ENCODE measurements around the gene MAPK8IP2.
"Not testable (repeated sequence)": the region's sequence is repeated elsewhere in the genome, so short reads cannot be mapped to it uniquely, and the experiment has no call there.

The MAPK8IP2 gene

DNA sequence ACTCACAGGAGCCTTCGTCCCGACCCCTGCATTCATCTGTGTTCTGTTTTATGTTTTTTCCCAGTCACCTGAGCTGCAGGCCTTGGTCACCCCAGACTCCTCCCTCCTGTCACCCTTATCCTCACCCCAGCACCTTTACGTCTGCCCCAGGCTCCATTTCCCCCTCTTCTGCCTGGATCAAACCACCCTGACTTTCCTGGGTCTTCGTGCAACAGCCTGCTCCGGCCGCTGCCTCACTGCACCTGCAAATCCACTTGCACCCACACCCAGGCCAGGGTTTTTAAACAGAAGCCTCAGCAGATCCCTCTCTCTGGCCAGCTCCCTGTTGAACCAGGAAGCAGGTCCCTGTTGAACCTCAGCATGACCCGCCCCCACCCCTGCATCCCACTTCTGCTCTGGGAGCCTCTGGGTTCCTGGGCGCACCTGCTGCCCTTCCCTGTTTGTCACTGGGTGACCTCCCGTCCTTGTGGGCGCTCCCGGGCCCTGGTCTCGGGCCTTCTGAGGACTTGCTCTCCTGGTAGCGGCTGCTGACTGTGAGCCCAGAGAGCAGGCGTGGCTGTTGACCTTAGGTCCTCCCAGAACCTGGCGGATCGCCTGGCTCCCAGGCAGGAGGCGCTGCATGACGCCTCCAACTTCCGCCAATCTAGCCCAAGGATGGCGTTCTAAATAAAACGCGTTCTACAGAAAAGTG is 12.8 kb downstream of the MAPK8IP2 start:
- DNase-seq = peak in 1 of 14 donors; percentile 65

DNA sequence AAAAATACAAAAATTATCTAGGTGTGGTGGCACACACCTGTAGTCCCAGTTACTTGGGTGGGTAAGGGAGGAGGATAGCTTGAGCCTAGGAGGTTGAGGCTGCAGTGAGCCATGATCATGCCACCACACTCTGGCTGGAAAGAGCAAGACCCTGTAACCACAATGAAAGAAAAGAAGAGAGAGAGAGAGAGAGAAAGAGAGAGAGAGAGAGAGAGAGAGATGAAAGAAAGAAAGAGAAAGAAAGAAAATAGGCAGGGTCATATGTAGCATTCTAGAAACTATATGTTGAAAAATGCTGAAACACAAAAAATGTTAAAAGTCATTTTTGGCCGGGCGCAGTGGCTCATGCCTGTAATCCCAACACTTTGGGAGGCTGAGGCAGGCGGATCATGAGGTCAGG is 13.7 kb downstream of the MAPK8IP2 start:
- DNase-seq = not testable (repeated sequence)

DNA sequence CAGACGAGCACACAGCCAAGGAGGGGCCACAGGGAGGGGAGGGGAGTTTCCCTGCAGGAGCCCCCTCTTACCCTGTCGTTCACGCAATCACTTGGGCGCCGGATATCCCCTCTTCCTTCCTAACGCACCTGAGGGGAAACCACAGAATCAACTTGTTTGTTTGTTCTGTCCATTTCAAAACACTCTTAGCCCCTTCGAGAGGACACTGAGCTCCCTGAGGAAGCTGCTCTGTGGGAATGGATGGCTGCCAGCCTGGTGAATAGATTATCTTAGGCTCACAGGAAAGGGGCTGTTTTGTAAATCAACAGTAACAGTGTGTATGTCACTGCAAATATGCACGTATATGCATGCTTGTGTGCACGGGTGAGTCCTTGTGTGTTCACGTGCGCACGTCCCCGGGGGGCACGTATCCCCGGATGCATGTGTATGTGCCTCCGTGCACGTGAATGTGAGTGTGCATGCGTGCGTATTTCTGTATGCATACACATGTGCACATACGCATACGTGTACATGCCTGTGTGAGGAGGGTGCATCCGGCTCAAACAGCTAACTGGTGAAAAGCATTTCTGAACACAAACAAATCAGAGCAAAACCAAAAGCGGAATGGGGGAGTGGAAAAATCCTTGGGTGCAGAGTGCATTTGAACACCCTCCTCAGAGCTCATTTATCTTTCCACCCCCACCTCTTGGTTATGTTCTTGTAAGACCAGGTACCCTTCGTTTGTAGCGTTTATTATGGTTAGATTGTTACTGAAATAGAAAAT is 20.2 kb downstream of the MAPK8IP2 start:
- DNase-seq = peak in 6 of 14 donors; percentile 19 to 78 (median 48)

DNA sequence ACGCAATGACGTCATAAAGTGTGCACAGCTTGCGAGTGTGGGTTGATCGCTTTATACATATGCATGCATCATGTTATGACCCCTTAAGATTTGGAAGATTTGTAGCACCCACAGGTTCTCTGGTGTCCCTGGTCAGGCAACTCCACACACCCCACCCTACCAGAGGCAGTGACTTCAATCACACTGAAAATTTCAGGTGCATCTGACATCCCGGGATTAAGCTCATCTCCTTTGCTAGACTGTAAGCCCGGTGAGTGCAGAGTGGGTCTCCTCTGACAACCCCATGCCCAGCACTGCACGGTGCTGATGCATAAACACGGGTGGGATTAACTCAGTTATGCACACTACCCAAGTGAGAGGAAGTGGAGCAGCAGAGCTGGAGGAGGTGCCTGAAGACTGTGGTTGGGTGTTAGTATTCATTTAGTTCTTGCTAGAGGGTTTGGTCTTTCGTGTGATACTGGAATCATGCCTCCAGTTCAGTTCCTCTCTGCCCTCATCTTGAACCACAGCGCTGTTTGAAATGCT is 20.8 kb downstream of the MAPK8IP2 start:
- no peak for DNase-seq

DNA sequence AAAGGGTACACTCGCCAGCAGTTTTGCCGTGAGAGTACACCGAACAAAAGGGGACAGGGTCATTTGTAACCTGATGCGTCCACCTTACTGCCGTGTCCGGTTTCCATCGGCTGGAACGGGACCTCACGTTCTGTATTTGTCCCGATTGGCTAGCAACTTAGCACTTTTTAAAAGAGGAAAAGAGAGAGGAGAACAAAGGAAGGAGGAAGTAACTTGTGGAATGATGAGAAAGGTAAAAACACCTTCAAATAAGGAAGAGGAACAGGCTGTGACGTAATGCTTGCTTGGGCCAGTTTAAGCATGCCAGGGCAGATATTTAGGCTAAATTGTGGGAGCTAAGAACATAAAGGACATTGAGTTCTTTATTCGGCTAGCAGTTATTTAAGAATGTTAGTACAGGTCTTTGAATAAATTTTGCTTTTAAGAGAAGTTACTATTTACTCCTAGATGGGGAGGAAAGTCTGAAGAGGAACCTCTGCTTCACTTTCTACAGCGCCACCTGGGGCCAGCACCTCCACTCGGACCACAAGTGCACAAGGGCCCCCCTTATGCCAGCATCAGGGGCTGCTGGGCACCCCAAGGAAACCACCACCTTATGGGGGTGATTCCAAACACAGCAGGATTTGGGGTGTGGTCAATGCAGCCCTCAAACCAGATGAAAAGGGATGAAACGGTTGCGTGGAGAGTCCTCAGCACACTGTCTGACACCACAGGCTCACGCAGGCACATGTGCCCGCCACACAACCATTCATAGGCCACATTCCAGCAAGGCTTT is 21.5 kb downstream of the MAPK8IP2 start:
- no peak for DNase-seq

DNA sequence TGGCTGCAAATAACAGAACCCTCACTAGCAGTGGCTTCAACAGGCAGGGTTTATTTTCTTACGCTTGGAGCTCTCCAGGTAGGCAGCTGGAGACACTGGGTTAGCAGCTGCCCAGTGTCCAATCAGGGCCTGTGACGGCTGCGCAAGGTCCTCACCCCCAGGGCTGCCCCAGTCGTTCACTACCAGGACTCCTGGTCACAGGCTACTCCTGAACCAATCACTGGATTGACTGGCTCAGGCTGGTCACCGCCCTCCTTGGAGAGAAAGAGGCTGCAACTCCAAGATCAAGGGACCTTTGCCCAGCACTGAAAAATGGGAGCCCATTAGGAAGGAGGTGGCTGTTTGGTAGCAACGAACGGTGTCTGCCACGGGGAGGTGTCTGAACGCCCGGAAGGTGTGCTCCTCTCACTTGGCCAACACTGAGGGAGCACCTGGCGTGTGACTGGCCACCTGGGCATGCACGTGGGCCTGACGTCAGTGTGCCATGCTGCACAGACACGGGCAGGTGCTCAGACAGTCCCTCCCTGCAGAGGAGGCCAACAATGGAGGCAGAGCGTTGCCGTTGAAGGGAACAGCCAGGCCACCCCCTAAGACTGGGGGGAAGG is 22.2 kb downstream of the MAPK8IP2 start:
- peak in 1 of 14 donors; percentile 92 for DNase-seq

DNA sequence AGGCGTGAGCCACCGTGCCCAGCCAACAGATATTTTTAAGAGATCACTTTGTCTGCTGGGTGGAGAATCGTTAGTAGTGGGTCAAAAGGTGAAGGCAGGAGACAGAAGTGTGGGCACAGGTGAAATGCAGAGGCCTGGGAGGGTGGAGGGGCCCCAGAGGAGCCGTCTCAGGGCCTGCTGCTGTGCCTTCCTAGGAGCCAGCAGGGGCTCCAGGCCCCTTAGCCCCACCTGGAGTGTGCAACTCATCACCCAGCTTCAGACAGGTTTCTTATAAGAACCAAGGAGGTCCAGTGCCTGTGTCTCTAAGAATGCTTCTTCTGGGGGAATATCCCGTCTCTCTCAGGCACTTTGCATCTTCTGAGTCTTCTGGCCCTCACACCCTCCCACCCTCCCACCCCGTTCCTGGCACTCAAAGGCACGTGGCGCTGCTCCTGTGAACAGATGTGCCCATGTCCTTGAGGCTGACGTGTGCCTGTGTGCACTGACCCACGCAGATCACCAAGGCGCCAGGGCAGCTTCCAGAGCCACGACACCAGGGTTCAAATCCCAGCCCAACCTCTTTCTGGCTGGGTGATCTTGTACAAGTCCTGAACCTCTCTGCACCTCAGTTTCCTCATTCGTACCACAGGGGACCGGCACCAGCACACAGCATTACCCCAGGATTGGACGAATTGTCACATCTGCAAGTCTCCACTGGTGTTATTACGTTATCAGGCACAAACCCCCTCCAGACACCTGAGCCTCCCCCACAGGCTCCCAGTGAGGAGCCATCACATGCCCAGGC is 23.9 kb downstream of the MAPK8IP2 start:
- DNase-seq = no peak

DNA sequence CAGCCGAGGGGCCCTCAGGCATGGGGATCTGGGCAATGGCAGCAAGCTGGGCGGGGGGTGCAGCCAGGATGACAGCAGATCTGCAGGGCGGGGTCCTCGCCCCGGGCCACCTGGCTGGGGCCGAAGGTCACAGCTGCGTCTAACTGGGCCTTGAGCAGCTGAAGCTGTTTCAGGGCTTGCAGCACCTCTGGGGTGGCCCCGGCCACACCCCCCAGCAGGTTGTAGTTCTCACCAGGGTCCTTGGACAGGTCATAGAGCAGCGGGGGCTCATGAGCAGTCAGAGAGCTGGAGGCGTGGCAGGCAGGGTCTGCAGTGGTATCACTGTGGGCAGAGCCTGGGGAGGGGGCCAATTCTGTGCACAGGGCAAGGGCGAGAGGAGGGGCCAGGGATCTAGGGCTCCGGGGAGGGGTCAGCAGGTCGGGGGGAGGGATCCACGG is 24.6 kb downstream of the MAPK8IP2 start:
- DNase-seq = no peak

DNA sequence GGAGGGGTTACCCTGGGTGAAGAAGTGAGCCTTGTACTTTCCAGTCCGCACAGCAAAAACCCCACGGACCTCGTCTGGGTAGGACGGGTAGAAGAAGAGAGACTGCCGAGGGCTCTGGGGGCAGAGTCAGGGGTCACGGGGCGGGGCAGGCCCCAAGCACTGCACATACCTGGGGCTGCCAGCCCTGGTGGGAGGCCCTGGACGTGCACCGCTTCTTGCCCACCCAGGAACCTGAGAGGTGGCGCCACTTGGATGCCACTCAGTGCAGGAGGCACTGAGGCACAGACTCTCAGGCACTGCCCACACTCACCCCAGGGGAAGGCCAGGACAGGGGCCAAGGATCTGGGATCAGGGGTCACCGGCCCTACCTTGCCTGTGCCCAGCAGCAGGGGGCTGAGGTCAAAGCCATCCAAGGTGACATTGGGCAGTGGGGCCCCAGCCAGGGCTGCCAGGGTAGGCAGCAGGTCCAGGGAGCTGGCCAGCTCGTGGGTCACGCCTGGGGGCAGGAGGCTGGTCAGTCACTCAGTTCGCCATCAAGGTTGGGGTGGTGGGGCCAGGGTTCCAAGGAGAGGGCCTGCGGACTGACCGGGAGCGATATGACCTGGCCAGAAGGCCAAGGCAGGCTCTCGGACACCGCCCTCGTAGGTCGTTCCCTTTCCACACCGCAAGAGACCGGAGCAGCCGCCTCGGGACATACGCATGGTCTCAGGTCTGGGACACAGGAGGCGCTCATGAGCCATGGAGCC is 25.1 kb downstream of the MAPK8IP2 start:
- no peak for DNase-seq

DNA sequence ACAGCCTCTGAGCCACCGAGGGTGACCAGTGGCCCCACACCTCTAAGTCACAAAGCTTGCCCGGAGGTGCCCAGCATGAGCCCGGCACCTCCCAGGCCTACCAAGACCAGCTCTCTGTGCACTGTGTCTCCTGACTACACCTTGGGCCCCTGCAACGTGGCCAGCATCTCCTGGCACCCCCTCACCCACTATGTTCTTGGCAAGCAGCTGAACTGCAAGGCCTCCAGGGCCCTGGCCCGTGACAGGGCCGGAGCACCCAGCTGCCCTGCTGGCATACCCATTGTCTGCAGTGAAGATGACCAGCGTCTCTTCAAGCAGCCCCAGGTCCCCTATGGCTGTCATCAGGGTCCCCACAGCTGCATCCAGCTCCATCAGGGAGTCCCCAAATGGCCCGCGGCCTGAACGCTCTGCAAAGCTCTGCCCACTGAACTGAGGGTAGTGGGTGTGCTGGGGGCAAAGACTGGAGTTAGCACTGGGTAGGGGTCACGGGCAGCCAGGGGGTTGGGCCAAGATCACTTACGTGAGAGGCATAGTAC is 25.8 kb downstream of the MAPK8IP2 start:
- no peak for DNase-seq

DNA sequence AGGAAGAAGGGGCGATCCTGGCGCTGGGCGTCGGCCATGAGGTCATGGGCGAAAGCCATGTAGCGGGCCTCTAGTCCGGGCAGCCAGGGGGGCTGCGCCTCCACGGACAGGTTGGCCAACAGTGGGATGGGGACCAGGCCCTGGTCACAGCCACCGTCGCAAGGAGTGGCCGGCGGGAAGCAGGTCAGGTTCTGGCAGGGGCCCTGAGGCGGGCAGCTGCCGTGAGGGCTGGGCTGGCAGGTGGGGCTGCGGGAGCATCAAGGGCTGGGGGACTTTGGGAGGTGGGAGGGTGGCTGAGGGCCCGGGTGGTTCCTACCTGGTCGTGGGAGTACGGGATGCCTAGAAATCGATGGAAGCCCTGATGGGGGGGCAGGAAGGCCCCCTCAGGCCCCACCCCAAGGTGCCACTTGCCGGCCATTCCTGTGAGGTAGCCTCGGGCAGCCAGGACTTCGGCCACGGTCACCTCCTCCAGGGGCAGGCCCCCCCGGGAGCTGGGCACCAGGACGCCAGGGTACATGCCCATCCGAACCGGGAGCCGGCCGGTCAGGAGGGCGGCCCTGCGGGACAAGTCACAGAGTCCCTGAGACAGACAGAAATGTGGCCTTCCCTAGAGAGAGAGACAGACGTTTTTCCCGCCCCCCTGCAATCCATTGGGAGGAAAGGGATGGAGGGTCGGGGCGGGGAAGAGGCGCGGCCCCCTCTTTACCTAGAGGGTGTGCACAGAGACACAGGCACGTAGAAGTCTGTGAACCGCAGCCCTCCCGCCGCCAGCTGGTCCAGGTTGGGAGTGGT is 26.5 kb downstream of the MAPK8IP2 start:
- DNase-seq = no peak

DNA sequence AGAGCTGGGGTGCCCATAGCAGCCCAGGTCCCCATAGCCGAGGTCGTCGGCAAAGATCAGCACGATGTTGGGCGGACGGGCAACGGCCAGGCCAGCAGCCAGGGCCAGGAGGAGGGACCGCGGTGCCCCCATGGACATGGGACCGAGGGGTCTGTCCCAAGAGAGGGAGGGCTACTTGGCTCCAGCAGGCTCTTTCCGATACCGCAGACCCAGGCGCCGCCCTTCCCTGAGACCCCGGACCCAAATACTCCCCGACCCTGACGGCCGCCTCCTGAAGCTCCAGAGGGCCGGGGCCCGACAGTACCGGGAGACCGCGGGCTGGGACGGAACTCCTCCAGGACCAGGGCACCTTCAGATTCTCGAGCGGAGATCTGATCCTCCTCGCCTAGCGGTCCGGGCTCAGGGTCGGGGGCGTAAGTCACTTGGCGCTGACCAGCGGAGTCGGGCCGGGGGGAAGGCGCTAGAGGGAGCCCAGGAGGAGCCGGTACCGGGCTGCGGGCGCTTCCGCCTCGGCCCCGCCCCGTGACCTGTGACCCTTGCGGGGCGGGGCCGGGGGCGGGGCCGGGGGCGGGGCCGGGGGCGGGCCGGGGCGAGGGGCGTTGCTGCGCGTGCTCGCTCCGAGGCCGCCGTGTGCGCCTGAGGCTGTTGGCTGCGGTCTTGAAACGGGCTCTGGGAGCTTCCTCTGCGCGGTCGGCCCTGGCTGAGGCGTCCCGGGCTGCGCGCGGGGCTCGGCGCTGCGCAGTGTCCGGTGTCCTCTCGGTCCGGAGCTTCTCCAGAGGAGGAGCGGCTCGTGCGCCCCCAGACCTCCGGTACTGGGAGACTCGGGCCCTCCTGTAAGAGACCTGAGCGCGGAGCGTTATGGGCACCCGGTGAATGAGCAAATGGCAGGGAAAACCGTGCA is 27.3 kb downstream of the MAPK8IP2 start, which contains the start of gene ARSA:
TSS of gene ARSA (minus strand) at position 511 of the 901 bp plus-strand sequence. CDS start at position 138, 373 bp downstream.
- peak in 13 of 14 donors; percentile 27 to 89 (median 74) for DNase-seq

DNA sequence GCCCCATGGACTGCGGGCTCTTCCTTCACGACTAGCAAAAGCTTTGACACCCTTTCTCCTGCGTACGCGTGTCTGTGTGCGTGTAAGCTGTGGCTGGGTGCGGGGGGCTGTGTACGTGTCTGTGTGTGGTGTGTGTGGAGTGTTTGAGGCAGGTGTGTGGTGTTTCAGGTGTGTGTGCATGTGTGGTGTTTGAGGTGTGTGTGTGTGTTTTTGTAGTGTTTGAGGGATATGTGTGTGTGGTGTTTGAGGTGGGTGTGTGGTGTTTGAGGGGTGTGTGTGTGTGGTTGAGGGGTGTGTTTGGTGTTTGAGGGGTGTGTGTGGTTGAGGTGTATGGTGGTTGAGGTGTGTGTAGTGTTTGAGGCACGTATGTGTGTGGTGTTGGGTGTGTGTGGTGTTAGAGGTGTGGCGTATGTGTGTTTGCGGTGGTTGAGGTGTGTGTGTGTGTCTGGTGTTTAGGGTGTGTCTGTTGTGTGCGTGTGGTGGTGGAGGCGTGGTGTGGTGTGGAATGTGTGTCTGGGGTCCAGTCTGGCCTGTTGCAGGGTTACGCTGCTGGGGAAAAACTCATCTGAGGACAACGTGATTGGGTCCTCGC is 28.0 kb downstream of the MAPK8IP2 start:
- DNase-seq = no peak

DNA sequence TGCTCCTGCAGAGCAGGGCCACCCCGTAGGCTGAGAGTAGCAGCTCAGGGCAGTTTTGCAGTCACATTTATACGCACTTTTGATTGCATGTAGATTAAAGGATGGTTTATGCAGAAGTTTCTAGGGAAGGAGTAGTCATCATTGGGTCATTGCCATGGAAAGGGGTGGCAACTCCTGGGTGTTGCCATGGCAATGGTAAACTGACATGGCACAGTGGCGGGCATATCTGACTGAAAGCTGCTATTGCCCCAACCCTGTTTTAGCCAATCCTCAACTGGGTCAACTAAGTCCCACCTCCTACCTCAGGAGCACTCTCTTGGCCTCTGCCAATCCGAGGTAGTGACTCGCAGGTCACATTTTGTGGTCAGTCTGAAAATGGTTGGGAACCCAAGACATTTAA is 29.8 kb downstream of the MAPK8IP2 start:
- peak in 1 of 14 donors; percentile 71 for DNase-seq

DNA sequence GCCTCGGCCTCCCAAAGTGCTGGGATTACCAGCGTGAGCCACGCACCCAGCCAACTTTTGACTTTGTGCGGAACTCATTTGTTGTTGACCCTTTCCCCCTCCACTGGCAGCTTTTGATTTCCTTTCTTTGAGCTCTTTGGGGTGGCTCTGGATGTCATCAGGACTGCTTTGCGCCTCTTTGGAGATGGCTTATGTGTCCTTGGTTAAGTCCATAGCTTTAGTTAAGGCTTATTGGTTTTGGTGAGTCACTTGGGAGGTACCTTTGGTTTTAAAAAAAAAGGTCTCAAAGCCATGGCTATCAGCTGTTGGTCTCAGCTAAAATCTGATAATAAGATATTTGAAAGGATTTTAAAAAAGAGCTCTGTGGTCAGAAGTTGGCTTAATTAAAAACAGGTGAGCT is 32.5 kb downstream of the MAPK8IP2 start:
- no peak for DNase-seq

DNA sequence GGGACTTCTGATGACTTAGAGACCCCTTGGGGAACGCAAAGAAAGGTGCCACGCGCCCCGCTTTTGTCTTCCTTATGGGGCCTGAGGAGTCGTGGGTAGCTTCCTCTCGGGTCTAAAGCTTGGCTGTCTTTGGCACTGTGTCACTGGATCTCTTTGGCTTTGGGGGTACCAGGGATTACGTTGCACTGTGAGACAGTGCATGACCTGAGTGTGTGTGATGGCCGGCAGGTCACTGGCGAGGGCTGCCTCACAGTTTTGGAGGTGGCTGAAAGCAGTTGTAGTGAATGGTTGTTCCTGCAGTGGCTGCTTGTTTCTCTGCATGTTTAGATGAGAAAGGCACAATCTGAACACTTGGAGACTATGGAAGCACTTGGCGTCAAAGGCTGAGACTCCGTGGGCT is 33.2 kb downstream of the MAPK8IP2 start:
- DNase-seq = no peak

DNA sequence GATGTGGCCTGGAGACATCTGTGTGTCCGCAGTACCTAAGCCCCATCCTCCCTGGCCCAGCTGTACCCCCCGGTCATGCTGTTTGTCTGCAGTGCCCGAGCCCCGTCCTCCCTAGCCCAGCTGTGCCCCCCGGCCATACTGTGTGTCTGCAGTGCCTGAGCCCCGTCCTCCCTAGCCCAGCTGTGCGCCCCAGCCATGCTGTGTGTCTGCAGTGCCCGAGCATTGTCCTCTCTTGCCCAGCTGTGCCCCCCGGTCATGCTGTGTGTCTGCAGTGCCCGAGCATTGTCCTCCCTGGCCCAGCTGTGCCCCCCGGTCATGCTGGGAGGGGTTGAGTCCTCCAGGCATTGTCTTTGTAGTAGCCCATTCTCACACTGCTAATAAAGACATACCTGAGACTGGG is 35.0 kb downstream of the MAPK8IP2 start:
- no peak for DNase-seq

DNA sequence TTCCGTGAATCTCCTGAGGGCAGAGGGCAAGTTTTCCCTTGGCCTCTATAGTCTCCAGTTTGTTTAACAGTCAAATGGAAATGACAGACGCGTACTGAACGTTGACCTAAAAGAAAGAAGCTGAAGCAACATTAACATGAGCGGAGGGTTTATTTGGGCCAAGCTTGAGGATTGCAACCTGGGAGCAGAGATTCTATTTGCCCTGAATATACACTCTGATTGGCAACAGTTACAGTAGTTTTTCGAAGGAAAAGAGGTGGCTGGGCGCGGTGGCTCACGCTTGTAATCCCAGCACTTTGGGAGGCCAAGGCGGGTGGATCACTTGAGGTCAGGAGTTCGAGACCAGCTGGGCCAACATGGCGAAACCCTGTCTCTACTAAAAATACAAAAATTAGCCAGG is 39.7 kb downstream of the MAPK8IP2 start:
- DNase-seq = not testable (repeated sequence)
